Stimulated activated CD8-positive, alpha-beta memory T cell treated with anti-CD3 and anti-CD28 coated beads, Interleukin-2, amount 100 ng/mL, for 1 hour (primary cell): Measurements from ENCODE around the gene MELTF.

ENCODE experiments used
- DNase-seq, 2 donors: peaks; one replicate each; pipeline ENCODE4 v3.0.0-alpha.2; 2020; ENCODE audit warnings: low read depth in 2 of 2

The MELTF gene

DNA sequence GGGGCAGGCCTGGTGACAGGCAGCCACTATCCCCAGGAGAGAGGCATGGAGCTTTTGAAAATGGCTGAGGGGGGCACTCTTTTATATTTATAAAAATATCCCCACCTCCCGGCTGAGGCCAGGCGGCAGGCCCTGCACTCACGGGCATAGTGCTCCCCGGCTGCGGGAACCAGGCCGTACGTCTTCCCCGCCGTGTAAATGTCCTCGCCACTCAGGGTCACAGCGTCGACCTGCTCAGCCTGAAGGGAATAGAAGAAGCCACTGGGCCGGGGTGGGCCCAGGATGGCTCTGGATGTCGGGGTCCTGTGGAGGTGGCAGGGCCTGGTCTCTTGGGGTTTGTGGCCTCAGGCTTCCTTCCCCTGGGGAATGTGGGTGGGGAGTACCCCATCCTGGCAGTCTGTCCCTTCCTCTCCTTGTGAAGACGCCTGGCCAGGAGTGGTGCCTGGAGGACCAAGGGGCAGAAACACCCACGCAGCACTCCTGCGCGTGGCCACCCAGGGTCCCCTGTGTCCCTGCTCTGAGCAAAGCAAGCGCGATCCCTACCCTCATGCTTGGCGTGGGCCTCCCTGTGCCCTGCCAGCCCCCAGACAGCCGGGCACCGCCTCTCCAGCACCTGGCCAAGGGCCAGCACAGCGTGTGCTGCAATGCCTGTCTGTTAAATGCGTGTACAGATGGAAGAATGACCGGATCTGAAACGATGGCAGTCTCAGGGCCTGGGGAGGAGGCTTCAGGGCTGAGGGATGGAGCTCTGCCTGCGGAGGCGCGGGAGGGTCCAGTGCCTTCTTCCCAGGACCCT, 18.9 kb downstream of the MELTF start:
- DNase-seq = no peak

DNA sequence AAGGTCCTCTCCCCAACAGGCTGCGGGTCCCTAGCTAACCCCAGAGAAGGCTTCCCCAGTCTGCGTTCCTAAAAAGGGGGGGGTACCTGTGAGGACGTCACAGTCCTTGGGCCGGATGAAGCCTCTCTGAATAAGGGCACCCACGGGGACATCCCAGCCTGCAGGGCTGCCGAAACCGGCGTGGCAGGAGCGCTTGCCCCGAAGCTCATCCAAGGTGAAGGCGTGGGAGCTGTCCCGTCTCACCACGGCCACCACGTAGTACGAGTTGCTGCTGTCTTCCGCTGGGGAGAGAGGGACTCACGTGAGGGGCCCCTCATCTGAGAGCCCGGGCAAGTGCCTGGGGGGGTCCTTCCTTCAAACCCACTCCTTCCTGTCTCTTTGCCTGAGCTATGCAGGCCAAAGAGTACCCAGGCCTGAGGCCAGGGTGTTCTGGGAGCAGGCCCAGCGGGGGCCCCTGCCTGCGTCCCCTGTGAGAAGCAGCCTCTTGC, 20.0 kb downstream of the MELTF start:
- no peak for DNase-seq

DNA sequence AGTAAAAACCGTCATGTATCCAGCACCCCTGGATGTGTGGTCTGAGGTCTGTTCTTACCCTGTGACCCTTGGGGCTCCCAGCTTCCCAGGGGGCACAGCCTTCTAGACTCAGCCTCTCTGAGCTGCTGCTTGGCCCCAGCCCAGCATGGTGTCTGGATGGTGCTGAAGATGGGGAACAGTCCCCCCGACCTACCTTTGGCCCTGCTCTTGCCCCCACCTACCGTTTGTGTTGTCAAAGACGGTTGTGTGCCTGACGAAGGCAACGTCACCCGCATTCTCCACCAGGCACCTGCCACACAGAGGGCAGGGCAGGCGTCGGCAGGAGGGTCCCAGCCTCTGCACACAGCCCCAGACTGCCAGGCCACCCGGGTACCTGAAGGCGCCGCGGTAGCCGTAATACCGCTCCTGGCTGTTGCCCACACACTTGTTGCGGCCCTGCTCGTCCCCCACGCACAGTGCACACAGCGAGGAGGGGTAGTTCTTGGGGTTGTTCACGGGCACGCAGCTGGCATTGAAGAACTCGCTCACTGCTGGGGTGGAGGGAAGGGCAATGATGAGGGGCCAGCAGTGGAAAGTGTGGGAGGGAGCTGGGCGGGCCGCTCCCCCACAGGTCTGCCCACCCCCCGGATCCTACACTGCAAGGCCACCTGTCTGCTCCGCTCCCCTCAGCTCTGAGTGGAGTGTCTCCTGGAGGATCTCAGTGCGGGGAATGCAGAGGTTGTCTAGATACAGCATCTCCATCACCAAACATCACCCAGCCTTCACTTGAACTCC, 21.0 kb downstream of the MELTF start:
- no peak for DNase-seq

DNA sequence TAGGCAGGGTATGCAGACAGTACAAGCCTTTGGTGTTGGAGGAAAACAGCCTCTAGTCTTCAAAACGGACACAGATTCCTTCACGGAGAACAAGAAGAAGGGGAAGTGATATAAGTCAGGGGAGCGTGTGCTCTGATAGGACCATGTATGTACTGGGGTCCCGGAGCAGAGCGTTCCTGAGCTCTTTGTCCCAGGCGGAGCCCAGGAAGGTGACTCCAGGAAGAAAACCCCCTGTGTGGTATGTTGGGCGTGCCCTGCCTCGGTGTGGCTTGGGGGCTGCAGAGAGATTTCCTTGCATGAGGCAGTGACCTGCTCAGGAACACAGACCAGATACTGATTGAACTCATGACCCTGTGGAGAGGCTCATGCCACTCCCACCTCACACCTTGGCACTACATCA, 21.7 kb downstream of the MELTF start:
- no peak for DNase-seq

DNA sequence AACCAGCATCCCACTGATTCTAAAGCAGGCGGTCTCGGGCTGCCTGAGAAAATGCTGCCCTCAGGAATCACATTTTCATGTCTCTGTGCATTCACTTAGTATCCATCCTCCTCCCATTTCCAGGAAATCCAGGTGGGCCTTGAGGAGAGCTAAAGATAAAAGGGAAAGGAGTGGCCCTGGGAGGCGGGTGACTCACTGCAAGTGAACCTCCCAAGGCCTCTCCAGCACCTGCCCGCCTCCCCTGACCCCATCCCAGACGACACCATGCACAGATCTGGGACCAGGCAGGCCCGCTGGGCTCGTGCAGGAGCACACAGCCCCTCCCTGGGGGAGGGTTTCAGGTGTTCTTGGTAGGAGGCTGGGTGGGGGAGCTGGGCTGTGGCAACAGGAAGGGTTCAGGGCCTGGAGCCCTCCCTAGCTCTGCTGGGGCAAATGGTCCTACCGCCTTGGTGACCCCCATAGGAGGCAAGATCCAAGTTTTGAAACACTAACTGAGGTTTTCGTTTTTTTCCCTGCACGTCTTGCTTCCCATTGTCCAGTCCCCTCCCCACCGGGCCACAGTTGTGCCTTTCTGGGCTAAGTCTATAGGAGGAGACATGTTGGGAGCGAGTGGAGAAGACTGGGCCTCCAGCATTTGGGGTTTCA, 22.2 kb downstream of the MELTF start:
- DNase-seq = no peak

DNA sequence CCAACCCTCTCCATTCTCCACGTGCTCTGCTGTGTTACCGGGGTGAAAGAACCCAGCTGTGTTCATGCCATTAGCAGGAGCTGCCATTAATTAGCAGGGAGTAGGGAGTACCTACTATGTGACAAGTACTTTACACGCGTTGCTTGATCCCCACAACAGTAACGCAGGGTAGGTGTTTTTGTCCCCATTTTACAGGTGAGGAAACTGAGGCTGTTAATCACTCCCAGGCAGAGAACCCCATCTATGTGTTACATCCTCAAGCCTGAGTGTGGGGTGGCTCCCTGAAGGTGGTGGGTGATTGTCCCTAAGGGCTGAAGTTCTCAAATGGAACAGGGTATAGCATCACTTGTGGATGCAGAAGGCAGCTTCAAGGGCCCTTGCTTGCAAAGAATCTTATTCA, 22.8 kb downstream of the MELTF start:
- DNase-seq = no peak

DNA sequence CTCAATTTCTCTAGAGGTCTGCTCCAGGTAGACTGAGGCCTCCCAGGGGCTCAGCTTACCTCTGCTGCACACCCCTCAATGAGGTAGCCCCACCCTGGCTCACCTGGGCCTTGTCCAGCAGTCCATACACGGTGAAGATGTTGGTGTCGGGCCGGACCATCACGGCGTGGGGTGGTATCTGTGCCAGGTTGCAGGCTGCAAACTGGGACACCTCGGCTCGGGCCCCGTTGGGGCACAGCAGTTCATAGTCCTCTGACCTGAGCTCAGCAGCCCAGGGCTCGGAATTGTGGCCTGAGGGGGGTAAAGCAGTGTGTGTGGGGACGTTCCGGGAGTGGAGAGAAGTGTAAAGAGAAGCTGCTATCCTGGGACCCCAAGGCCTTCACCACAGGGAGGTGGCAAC, 23.2 kb downstream of the MELTF start:
- DNase-seq = no peak

DNA sequence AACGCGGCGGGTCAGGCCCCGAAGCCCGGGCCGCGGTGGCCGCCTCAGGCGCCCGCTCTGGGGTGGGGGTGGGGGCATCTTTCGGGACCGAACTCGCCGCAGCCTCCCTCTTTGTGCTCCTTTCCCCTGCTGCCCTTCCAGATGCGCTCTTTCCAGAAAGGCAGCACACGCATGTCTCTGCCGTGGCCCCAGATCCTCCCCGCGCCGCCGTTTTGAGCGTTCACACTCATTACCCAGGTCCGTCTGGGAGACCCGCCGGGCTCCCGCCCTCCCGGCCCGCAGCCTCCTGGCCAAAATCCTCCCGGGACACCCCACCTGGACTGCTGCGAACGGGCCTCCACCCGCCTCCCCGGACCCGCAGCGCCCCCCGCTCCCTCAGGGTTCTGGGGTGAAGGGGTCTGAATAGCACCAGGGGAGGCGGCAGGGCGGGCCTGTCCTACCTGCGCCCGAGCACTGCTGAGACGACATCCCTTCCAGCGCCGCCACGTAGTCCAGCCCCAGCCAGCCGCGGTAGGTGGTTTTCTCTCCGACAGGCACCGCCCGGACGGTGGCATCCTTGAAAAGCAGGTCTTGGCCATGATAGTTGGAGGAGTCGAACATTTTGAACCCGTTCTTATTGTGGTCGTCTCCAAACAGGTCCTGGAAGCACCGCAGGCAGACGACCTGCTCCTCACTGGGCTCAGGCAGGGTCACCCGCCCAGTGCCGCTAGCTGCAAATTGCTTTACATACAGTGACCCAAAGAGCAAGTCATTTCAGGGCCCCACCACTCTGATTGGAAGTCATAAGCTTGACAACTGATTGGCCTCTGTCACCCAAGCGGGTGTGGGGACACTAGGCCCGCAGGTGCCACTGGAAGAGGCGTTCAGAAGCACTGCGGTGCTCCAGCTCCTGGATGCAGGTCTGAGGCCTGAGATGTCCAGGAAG, 25.9 kb downstream of the MELTF start:
- no peak for DNase-seq

DNA sequence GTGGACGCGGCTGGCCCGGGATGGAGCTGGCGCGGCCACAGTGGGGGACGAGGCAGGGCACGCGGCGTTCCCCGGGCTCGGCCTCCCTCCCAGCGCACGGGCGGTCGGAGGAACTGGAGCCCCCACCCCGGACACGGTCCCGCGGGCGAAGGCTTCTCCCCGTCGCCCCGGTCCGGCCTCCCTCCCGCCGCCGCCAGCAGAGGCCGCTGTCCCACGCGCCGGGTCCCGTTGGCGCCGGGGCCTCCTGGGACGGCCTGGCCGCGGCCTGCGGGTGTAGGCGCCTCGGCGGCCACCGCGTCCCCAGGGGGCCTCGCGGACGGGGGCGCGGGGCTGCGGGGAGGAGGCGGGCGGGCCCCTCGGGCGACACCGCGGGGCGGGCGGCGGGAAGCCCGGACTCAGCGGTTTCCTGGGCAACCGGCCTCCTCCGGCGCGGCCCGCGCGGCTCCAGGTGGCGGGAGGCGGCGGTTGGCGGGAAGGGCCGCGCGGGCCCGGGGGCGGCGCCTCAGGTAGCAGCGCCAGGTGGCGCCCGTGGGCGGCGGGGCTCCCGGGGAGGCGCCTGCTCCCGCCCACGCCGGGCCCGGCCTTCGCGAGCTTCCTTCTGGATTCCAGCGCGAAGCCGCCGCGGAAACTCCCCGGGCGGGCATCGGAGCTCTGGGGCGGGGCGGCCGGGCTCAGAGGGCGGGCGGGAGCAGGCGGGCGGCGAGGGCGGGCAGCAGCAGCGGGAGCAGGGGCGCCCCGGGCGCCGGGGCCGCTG, 26.7 kb downstream of the MELTF start:
- DNase-seq = peak; percentile 48 to 69

DNA sequence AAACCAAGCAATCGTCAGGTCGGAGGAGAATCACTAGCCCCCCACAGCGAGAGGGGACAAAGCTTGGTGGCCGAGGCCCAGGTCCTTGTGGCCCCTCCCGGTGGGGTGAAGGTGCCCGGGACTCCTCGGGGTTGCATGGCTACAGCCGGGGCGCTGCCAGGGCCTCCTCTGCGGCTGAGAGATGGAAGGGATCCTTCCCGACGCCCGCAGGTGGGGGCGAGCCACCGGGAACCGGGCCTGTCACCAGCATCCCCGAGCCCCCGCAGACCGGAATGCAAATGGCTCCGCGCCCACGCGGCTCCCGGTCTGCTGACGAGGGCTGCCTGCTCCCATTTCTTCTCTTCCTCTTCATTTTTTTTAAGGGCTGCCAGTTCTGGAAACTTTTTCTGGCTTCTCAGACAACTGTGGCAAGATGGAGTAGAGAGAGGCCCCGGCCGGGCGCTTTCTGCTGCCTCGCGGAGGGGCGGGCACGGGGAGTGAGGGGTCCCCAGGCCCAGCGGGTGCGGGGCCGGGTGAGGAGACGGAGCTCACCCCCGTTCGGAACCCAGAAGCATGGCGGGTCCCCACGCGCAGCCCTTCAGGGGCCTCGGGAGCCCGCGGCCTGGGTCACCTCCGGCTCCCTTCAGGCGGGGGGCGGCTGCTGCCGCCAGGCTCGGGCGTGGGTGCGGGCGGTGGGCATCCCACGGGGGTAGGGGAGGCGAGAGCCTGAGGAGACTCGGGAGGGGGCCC, 27.5 kb downstream of the MELTF start:
- DNase-seq = no peak

DNA sequence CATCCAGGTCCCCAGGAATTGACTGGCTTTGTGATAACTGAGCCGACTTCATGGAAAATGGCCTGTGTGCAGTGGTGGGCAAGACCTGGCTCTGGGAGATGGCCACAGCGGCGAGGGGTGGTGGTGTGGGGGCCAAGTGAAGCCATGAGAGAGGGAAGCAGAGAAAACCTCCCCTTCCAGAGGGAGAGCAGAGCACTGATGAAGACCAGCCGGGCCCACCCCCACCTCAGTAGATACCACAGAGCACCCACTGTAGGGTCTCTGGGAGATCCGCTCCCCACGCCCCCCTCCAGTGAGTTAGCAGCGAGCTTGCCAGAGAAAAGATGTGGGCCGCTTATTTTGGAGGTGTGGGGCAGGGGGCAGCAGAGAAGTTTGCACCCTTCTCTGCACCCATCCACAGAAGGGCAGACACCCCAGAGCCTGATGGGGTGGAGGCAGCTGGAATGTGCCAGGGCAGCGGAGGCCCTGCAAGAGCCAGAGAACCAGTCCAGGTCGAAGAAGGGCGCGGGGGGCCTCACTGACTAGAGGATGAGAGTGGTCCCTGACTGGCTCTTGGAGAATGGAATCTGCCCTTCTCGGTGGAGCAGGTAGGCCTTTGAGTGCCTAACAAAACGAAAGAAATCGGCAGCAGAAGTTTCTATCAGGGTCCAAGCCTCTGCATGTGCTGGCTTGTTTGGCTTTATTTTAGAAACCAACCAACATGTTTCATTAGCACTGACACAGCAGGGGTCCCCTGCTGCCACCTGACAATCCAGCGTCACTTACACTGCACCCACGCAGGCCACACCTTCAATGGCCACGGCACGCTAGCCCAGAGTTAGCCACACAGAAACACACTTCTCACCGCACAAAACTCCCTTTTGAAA, 28.3 kb downstream of the MELTF start:
- DNase-seq = no peak

DNA sequence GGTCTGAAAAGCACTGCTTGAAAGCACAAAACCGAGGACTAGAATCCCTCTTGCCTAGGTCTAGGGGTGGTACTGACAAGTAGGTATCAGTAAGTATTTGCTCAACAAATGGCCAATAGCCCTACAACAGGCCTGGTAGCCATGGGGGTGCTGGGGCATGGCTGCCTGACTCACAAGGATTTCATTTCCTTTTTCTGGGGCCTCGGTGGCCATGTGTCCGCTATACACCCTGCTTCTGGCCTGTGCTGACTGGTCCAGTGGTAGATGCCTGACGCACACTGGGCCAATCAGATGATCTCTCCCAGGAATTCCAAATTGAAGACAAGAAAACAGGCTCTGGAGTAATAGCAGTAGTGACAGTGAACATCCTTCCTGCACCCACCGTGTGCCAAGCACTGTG, 29.4 kb downstream of the MELTF start:
- no peak for DNase-seq

DNA sequence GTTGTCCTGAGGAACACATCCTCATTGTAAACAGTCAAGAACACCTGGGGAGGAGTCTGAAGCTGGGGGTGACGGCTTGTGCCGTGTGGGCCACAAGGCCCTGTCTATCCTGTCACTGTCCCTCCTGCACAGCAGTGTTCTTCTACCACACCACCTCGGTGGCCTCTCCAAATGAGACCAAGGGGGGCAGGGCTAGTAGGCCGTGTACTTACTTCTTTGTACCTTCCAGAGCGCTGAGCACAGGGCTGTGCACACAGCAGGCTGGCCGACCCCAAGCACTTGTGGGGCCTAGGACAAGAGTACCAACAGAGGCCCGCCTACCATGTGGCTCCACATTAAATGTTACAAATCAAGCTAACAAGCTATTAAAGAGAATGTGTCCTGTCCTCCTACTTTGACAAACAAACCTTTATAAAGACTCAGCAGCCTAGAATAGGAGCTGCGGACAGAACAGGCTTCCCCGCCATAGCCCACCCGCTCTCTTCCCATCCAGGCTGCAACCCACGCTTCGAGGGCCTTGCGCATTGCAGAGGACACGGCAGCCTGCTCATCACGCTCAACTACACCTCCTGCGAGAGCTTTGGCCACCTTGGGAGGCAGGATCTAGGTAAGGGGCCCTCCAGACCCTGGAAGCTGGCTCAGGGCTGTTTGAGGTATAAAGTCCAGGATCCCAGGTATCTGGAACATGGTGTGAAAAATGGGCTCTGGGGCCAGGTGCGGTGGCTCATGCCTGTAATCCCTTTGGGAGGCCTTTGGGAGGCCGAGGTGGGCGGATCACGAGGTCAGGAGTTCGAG, 30.5 kb downstream of the MELTF start:
- no peak for DNase-seq

DNA sequence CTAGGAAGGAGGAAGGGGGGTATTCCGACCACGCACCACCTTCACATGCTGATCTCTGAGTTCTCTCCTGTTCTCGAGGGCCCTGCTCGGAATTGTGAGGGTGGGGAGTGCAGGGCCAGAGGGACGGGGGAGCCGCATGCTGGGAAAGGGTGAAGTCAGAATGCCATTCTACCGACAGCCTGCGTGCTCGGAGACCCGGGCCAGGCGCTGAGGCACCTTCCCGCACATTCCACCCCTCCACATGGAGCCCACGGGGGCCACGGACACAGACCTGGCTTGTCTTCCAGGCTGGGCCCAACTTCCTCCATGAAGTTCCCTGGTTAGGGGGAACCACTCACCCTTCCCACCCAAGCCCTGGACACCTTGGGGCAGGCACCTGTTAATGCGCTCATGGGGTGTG, 32.3 kb downstream of the MELTF start:
- DNase-seq = no peak

DNA sequence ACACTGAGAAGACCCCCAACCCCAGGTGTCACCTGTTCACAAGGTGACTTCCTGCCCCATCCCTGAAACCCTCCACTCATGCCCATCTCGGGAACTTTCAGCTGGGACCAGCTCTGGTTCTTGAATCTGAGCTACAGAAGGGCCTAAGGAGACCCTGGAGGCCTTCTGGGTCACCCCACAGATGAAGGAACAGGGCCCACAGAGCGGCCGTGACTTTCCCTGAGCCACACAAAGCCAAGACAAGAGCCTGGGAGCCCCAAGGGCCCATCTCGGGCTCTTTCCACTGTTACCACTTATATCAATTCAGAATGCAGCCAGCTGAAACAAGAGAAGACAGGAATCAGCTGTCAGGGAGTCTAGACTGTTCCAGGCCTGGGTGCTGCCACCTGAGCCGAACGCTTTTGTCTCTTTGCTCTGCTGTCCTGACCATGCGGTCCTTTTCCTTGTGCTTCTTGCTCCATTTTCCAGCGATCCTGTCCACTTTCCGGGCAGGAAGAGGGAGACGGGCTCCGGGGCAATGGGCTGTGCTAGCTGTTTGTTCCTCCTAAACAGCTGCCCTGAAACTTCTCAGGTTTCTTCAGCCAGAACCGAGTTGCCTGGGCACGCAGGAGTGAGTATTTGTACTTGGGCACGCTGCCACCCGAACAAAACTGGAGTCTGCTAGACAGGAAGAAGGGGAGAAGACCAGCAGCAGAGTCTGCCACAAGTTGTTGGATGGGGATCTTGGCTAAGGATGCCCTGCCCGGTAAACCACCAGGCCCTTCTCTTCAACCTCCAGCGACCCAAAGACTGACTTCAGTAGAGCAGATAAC, 33.0 kb downstream of the MELTF start:
- no peak for DNase-seq

DNA sequence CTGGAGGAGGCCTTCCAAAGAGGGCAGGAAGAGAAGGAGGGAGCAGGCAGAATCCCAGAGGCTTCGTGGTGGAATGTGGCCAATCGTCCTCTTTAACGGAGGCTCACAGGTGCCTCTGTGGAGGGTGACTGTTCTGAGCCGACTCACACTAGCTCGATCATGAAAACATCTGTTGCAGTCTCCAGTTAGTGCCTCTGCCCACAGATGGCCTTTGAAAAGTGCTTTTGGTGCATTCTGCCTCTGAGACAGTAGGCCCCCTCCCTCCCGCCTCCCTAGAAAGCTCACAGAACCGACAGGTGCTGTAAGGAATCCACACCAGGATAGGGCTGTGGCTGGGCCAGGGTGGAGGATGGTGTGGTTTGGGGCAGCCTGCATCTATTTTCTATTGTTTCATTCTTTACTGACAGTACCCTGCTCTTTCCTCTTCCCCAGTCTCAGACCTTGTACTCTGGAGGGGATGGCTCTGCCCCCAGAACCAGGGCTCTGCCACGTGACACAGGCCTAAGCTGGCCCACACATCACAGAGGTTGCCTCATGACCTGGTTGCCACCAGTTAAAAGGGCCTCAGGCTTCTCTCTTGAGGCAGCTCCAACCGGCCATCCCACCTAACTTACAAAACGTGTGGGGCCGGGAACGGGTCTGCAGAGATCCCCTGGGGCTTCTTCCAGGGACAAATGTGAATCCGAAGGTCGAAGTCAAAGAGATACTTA, 33.8 kb downstream of the MELTF start:
- no peak for DNase-seq

DNA sequence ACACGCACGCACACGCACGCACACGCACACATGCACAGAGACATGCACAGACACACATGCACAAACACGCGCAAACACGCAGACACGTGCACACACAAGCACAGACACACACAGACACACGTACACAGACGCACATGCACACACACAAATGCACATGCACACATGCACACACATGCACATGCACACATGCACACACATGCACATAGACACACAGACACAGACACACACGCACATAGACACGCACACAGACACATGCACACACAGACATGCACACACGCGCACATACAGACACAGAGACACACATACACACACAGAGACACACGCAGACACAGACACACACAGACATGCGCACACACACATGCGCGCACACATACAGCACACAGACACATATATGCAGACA, 34.6 kb downstream of the MELTF start:
- no peak for DNase-seq
